Measurements from ENCODE around the gene DNAJB1. TPM values are rescaled to one million over a fixed set of nuclear protein-coding genes. Genes with fewer than 3 reads are reported as not detected.
"Not testable (repeated sequence)": the region's sequence is repeated elsewhere in the genome, so short reads cannot be mapped to it uniquely, and the experiment has no call there.

DNAJB1 gene
- total and polyA plus RNA-seq, 7 experiments from 2014 or later = 87.4 to 574 (median 221) TPM

GRCh38 chr19:14545716-14546082, 27.5 kb upstream of the DNAJB1 start:
- no peak for DNase-seq
- Histone ChIP-seq H3K27me3 (ENCODE audit: control insufficient read depth in 2 of 2, insufficient read depth in 2 of 2, low read length in 2 of 2) (no peaks in the 10 kb centered on the region), H3K4me3 (ENCODE audit: low read length) (no peak overlapping the region), H3K9me3 (ENCODE audit: control insufficient read depth in 2 of 3, low read length in 3 of 3) (no peaks in the 10 kb centered on the region), H3K36me3 (ENCODE audit: control insufficient read depth in 2 of 3, insufficient read depth in 3 of 3, low read length in 3 of 3) (peaks cover 0 to 45% (median 0%) of the 10 kb centered on the region in 3 experiments), H3K4me1 (ENCODE audit: control insufficient read depth in 2 of 2, insufficient read depth in 2 of 2, low read length in 2 of 2) (peaks cover 0 to 9% of the 10 kb centered on the region in 2 donors), H3K27ac (ENCODE audit: low read depth, low read length) (no peak overlapping the region)
- Mint-ChIP-seq H3K27me3 (no peaks in the 10 kb centered on the region), H3K4me3 (peak overlapping the region in 1 of 10 donors; percentile 18), H3K36me3 (peaks cover 0 to 14% (median 7%) of the 10 kb centered on the region in 5 donors), H3K9me3 (no peaks in the 10 kb centered on the region), H3K27ac (peak overlapping the region in 2 of 9 donors; percentile 38 to 57), H3K4me1 (peaks cover 7 to 63% (median 33%) of the 10 kb centered on the region in 7 donors)
- ChIA-PET CTCF (interaction anchor here (0.7 kb wide), 1 partner anchor 48 kb away, joined by 4 read pairs; no protein-coding TSS in a partner anchor), POLR2A (interaction anchor here (1.5 to 34.0 kb wide), 2 partner anchors 11 to 37 kb away, joined by 5 to 1101 read pairs; partner anchors contain the start of genes DNAJB1 and GIPC1)
- intact Hi-C loops (cut with micrococcal nuclease) = no loop called here
- ATAC-seq = no peak

- ChIA-PET CTCF (interaction anchor here (0.7 kb wide), 1 partner anchor 47 kb away, joined by 4 read pairs; no protein-coding TSS in a partner anchor), POLR2A (interaction anchor here (1.0 to 34.0 kb wide), 4 partner anchors 9 to 37 kb away, joined by 3 to 1101 read pairs (median 4); partner anchors contain the start of genes DNAJB1 and GIPC1)
- H3K9me3 Mint-ChIP-seq = no peaks in the 10 kb centered on the region
- no peaks in the 10 kb centered on the region for H3K27me3 ChIP-seq (ENCODE audit: control insufficient read depth in 2 of 2, insufficient read depth in 2 of 2, low read length in 2 of 2)
- no peaks in the 10 kb centered on the region for H3K9me3 ChIP-seq (ENCODE audit: control insufficient read depth in 2 of 3, low read length in 3 of 3)
- no peak overlapping the region for H3K27ac ChIP-seq (ENCODE audit: low read depth, low read length)
- DNase-seq = no peak
- no peak overlapping the region for H3K4me3 ChIP-seq (ENCODE audit: low read length)
- H3K27me3 Mint-ChIP-seq = no peaks in the 10 kb centered on the region
- ATAC-seq = no peak
- peak overlapping the region in 5 of 9 donors; percentile 18 to 64 (median 43) for H3K27ac Mint-ChIP-seq
- peaks cover 0 to 44% (median 0%) of the 10 kb centered on the region in 3 experiments for H3K36me3 ChIP-seq (ENCODE audit: control insufficient read depth in 2 of 3, insufficient read depth in 3 of 3, low read length in 3 of 3)
- intact Hi-C loops (cut with micrococcal nuclease) = no loop called here
- H3K4me1 ChIP-seq (ENCODE audit: control insufficient read depth in 2 of 2, insufficient read depth in 2 of 2, low read length in 2 of 2) = peaks cover 0 to 5% of the 10 kb centered on the region in 2 donors
- peak overlapping the region in 2 of 10 donors; percentile 18 to 30 for H3K4me3 Mint-ChIP-seq
- H3K36me3 Mint-ChIP-seq = peaks cover 0 to 14% (median 8%) of the 10 kb centered on the region in 5 donors
- peaks cover 4 to 60% (median 27%) of the 10 kb centered on the region in 7 donors for H3K4me1 Mint-ChIP-seq
Measured at GRCh38 chr19:14544977-14545715, 26.9 kb upstream of the DNAJB1 start.

- no peaks in the 10 kb centered on the region for H3K27me3 ChIP-seq (ENCODE audit: control insufficient read depth in 2 of 2, insufficient read depth in 2 of 2, low read length in 2 of 2)
- DNase-seq = no peak
- Mint-ChIP-seq H3K36me3 (peaks cover 0 to 16% (median 4%) of the 10 kb centered on the region in 5 donors), H3K27me3 (no peaks in the 10 kb centered on the region), H3K9me3 (no peaks in the 10 kb centered on the region), H3K4me1 (peaks cover 5 to 63% (median 28%) of the 10 kb centered on the region in 7 donors), H3K27ac (peak overlapping the region in 4 of 9 donors; percentile 34 to 64 (median 46)), H3K4me3 (peak overlapping the region in 1 of 10 donors; percentile 45)
- H3K4me1 ChIP-seq (ENCODE audit: control insufficient read depth in 2 of 2, insufficient read depth in 2 of 2, low read length in 2 of 2) = peaks cover 0 to 9% of the 10 kb centered on the region in 2 donors
- H3K27ac ChIP-seq (ENCODE audit: low read depth, low read length) = no peak overlapping the region
- no peak overlapping the region for H3K4me3 ChIP-seq (ENCODE audit: low read length)
- no peaks in the 10 kb centered on the region for H3K9me3 ChIP-seq (ENCODE audit: control insufficient read depth in 2 of 3, low read length in 3 of 3)
- ATAC-seq = no peak
- intact Hi-C loops (cut with micrococcal nuclease) = no loop called here
- POLR2A ChIA-PET = interaction anchor here (1.1 to 34.0 kb wide), 2 partner anchors 18 to 36 kb away, joined by 3 to 1101 read pairs; partner anchors contain the start of genes DNAJB1 and GIPC1
- CTCF ChIA-PET = no interaction called here
- peaks cover 0 to 43% (median 0%) of the 10 kb centered on the region in 3 experiments for H3K36me3 ChIP-seq (ENCODE audit: control insufficient read depth in 2 of 3, insufficient read depth in 3 of 3, low read length in 3 of 3)
Measured at GRCh38 chr19:14544047-14544446, 25.9 kb upstream of the DNAJB1 start.

GRCh38 chr19:14542711-14543328, 24.6 kb upstream of the DNAJB1 start:
- intact Hi-C loops (cut with micrococcal nuclease) = no loop called here
- Mint-ChIP-seq H3K9me3 (no peaks in the 10 kb centered on the region), H3K4me3 (peak overlapping the region in 1 of 10 donors; percentile 68), H3K27me3 (no peaks in the 10 kb centered on the region), H3K36me3 (peaks cover 0 to 10% (median 4%) of the 10 kb centered on the region in 5 donors), H3K27ac (peak overlapping the region in 3 of 9 donors; percentile 33 to 83 (median 64)), H3K4me1 (peaks cover 5 to 63% (median 34%) of the 10 kb centered on the region in 7 donors)
- CTCF ChIA-PET = interaction anchor here (1.0 kb wide), 1 partner anchor 11 kb away, joined by 3 read pairs; no protein-coding TSS in a partner anchor
- ATAC-seq = peak; percentile 66
- Histone ChIP-seq H3K27ac (ENCODE audit: low read depth, low read length) (no peak overlapping the region), H3K36me3 (ENCODE audit: control insufficient read depth in 2 of 3, insufficient read depth in 3 of 3, low read length in 3 of 3) (peaks cover 0 to 33% (median 0%) of the 10 kb centered on the region in 3 experiments), H3K27me3 (ENCODE audit: control insufficient read depth in 2 of 2, insufficient read depth in 2 of 2, low read length in 2 of 2) (no peaks in the 10 kb centered on the region), H3K9me3 (ENCODE audit: control insufficient read depth in 2 of 3, low read length in 3 of 3) (no peaks in the 10 kb centered on the region), H3K4me1 (ENCODE audit: control insufficient read depth in 2 of 2, insufficient read depth in 2 of 2, low read length in 2 of 2) (peaks cover 0 to 9% of the 10 kb centered on the region in 2 donors), H3K4me3 (ENCODE audit: low read length) (no peak overlapping the region)
- POLR2A ChIA-PET = interaction anchor here (1.1 to 34.0 kb wide), 2 partner anchors 11 to 34 kb away, joined by 6 to 1101 read pairs; partner anchors contain the start of genes DNAJB1 and GIPC1
- no peak for DNase-seq

GRCh38 chr19:14541979-14542378, 23.8 kb upstream of the DNAJB1 start:
- H3K4me1 Mint-ChIP-seq = peaks cover 5 to 71% (median 38%) of the 10 kb centered on the region in 7 donors
- H3K36me3 Mint-ChIP-seq; H3K9me3 Mint-ChIP-seq; intact Hi-C loops (cut with micrococcal nuclease); H3K27ac ChIP-seq (ENCODE audit: low read depth, low read length); DNase-seq; H3K9me3 ChIP-seq (ENCODE audit: control insufficient read depth in 2 of 3, low read length in 3 of 3); H3K4me3 ChIP-seq (ENCODE audit: low read length); H3K4me3 Mint-ChIP-seq; H3K27me3 Mint-ChIP-seq; H3K27me3 ChIP-seq (ENCODE audit: control insufficient read depth in 2 of 2, insufficient read depth in 2 of 2, low read length in 2 of 2); ATAC-seq: not testable (repeated sequence)
- Histone ChIP-seq H3K4me1 (ENCODE audit: control insufficient read depth in 2 of 2, insufficient read depth in 2 of 2, low read length in 2 of 2) (peaks cover 0 to 13% of the 10 kb centered on the region in 2 donors), H3K36me3 (ENCODE audit: control insufficient read depth in 2 of 3, insufficient read depth in 3 of 3, low read length in 3 of 3) (peaks cover 0 to 33% (median 0%) of the 10 kb centered on the region in 3 experiments)
- peak overlapping the region in 2 of 9 donors; percentile 54 to 83 for H3K27ac Mint-ChIP-seq
- ChIA-PET CTCF (interaction anchor here (0.6 kb wide), 1 partner anchor 10 kb away, joined by 3 read pairs; no protein-coding TSS in a partner anchor), POLR2A (interaction anchor here (1.1 to 34.0 kb wide), 3 partner anchors 11 to 58 kb away, joined by 3 to 1101 read pairs (median 6); partner anchors contain the start of genes DNAJB1 and GIPC1)
